HepG2 (cell line): ENCODE results near the gene MT4. TPM values are rescaled to one million over a fixed set of nuclear protein-coding genes. Genes with fewer than 3 reads are reported as not detected.

ENCODE experiments used
- DMAP1 ChIP-seq: IDR thresholded peaks from 2 replicates; pipeline ENCODE4 v1.6.1; 2016
- DNMT3B ChIP-seq: conservative IDR thresholded peaks from 2 replicates; pipeline ENCODE4 v1.6.1; 2016; ENCODE audit warnings: missing biosample characterization, control low read depth
- ETV6 ChIP-seq: sonication (generic); formaldehyde crosslinking; conservative IDR thresholded peaks from 2 replicates; pipeline ENCODE4 v1.4.0; 2020; ENCODE audit warnings: missing genetic modification reagents
- HNRNPL ChIP-seq: fragments of 200-400 bp; formaldehyde crosslinking; IDR thresholded peaks from 2 replicates; pipeline ENCODE4 v1.6.1; 2017; ENCODE audit warnings: mild to moderate bottlenecking, low read depth, low read length
- HOXA5 ChIP-seq: sonication (generic); formaldehyde crosslinking; IDR thresholded peaks from 2 replicates; pipeline ENCODE4 v1.4.0; 2020; ENCODE audit warnings: missing genetic modification reagents
- HOXA7 ChIP-seq: sonication (generic); formaldehyde crosslinking; IDR thresholded peaks from 2 replicates; pipeline ENCODE4 v1.8.1; 2022; ENCODE audit warnings: mild to moderate bottlenecking, missing genetic modification reagents, moderate library complexity
- HOXD1 ChIP-seq: sonication (generic); formaldehyde crosslinking; IDR thresholded peaks from 2 replicates; pipeline ENCODE4 v1.5.0; 2020; ENCODE audit warnings: missing genetic modification reagents
- JUND ChIP-seq: sonication (generic); formaldehyde crosslinking; IDR thresholded peaks from 2 replicates; pipeline ENCODE4 v1.8.0; 2022; ENCODE audit warnings: mild to moderate bottlenecking, missing genetic modification reagents
- KDM3A ChIP-seq: IDR thresholded peaks from 2 replicates; pipeline ENCODE4 v1.6.1; 2018; ENCODE audit warnings: low read depth, missing compliant biosample characterization
- MIER3 ChIP-seq: IDR thresholded peaks from 2 replicates; pipeline ENCODE4 v1.6.1; 2016; ENCODE audit warnings: missing compliant biosample characterization, borderline replicate concordance
- NCOA5 ChIP-seq: sonication (generic); formaldehyde crosslinking; IDR thresholded peaks from 2 replicates; pipeline ENCODE4 v1.4.0; 2020; ENCODE audit warnings: missing genetic modification reagents
- PHF20 ChIP-seq: sonication (generic); formaldehyde crosslinking; IDR thresholded peaks from 2 replicates; pipeline ENCODE4 v1.5.0; 2020; ENCODE audit warnings: mild to moderate bottlenecking, missing genetic modification reagents
- PLRG1 ChIP-seq: fragments of 450-650 bp; conservative IDR thresholded peaks from 2 replicates; pipeline ENCODE4 v1.6.1; 2016
- RXRB ChIP-seq: IDR thresholded peaks from 2 replicates; pipeline ENCODE4 v1.6.1; 2016; ENCODE audit warnings: borderline replicate concordance, missing genetic modification reagents, missing compliant biosample characterization
- STAG1 ChIP-seq: sonication (generic); formaldehyde crosslinking; IDR thresholded peaks from 2 replicates; pipeline ENCODE4 v1.4.0; 2020; ENCODE audit warnings: missing genetic modification reagents
- TGIF2 ChIP-seq: IDR thresholded peaks from 2 replicates; pipeline ENCODE4 v1.6.1; 2016; ENCODE audit warnings: control low read depth, missing compliant biosample characterization
- XRCC5 ChIP-seq: fragments of 200-400 bp; formaldehyde crosslinking; optimal IDR thresholded peaks from 2 replicates; pipeline ENCODE3; 2017; ENCODE audit warnings: mild to moderate bottlenecking, low read length
- ZBTB38 ChIP-seq: sonication (generic); formaldehyde crosslinking; IDR thresholded peaks from 2 replicates; pipeline ENCODE4 v1.5.1; 2020; ENCODE audit warnings: mild to moderate bottlenecking, missing genetic modification reagents
- ZNF253 ChIP-seq: sonication (generic); formaldehyde crosslinking; IDR thresholded peaks from 2 replicates; pipeline ENCODE4 v1.8.0; 2022; ENCODE audit warnings: mild to moderate bottlenecking, missing genetic modification reagents, borderline replicate concordance
- ZNF569 ChIP-seq: sonication (generic); formaldehyde crosslinking; IDR thresholded peaks from 2 replicates; pipeline ENCODE4 v1.5.0; 2020; ENCODE audit warnings: mild to moderate bottlenecking, missing genetic modification reagents, moderate library complexity, borderline replicate concordance
- ZNF737 ChIP-seq: sonication (generic); formaldehyde crosslinking; IDR thresholded peaks from 2 replicates; pipeline ENCODE4 v1.5.0; 2020; ENCODE audit warnings: missing genetic modification reagents, mild to moderate bottlenecking, borderline replicate concordance
- ZNF839 ChIP-seq: sonication (generic); formaldehyde crosslinking; IDR thresholded peaks from 2 replicates; pipeline ENCODE4 v1.4.0; 2020; ENCODE audit warnings: missing genetic modification reagents, mild to moderate bottlenecking, borderline replicate concordance
- polyA plus RNA-seq, 8 experiments: library from polyadenylated mRNA; depleted of rRNA in 3 of 8; stranded (reverse) in 7 of 8; unstranded in 1 of 8; fragments of >200 nt; fragmentation: Illumina TruSeq in 4 of 8; extraction: Trizol in 4 of 8; gene quantifications; 2 replicates each; pipeline versions ENCODE4 v1.2.1 to v1.2.3, GENCODE V29; 2011 to 2016; ENCODE audit warnings: low read depth in 4 of 8, missing spikeins in 1 of 8, mixed read lengths in 1 of 8; ENCODE audit not compliant: insufficient read depth in 1 of 8
- total RNA-seq, 5 experiments: library from RNA; depleted of rRNA; stranded (reverse); fragments of >200 nt; fragmentation: Illumina TruSeq; extraction: Trizol; gene quantifications; 2 replicates each; pipeline ENCODE4 v1.2.3, GENCODE V29; 2016; ENCODE audit warnings: low read depth in 1 of 5
- TF ChIP-seq, protein P1 (sequence below): sonication (generic); formaldehyde crosslinking; IDR thresholded peaks from 2 replicates; pipeline ENCODE4 v1.5.0; 2020; ENCODE audit warnings: missing genetic modification reagents
- TF ChIP-seq, protein P2 (sequence below): sonication (generic); formaldehyde crosslinking; IDR thresholded peaks from 2 replicates; pipeline ENCODE4 v1.8.0; 2022; ENCODE audit warnings: missing genetic modification reagents, mild to moderate bottlenecking, moderate library complexity, borderline replicate concordance
- TF ChIP-seq, protein P3 (sequence below), 2 experiments: fragments of 450-650 bp in 1 of 2; sonication (generic) in 1 of 2; formaldehyde crosslinking; IDR thresholded peaks; 2 replicates each; pipeline versions ENCODE4 v1.5.0 to v1.8.0; 2020 to 2022; ENCODE audit warnings: mild to moderate bottlenecking in 1 of 2, missing genetic modification reagents in 1 of 2
- TF ChIP-seq, protein P4 (sequence below): sonication (generic); formaldehyde crosslinking; IDR thresholded peaks from 2 replicates; pipeline ENCODE4 v1.5.1; 2020; ENCODE audit warnings: mild to moderate bottlenecking, missing genetic modification reagents, moderate library complexity
- TF ChIP-seq, protein P5 (sequence below): sonication (generic); formaldehyde crosslinking; conservative IDR thresholded peaks from 2 replicates; pipeline ENCODE4 v1.8.0; 2022; ENCODE audit warnings: missing genetic modification reagents

Gene MT4
- total and polyA plus RNA-seq, 2 of the 13 experiments (the other 11 are each of a cell fraction or from before 2014, with no cell fraction given), result not detected

DNA sequence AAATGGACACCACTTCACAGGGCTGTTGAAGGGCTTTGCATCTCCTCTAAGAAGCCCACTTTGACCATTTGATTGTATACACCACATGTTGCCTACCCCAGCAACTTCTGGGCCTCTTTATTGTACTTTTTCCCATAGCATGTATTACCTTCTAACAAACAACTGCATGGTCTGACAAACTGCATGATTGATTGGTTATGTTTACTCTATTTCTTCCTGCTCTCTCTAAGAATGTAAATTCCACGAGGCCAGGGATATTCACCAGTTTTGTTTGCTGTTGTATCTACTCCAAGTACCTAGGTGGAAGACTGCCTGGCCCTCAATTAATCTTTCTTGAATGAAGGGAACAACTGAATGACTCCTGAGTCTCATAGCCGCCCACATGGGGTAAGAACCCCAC lies 22.8 kb upstream of the MT4 start (continued):
- TF ChIP-seq XRCC5 (no peak), HOXA5 (peak; percentile 91), ZNF569 (CRISPR knock-in tag) (no peak), DMAP1 (CRISPR knock-in tag) (no peak), STAG1 (no peak), NCOA5 (CRISPR knock-in tag) (no peak), RXRB (CRISPR knock-in tag) (no peak; the same call in 1 of the 2 replicates), ZNF737 (CRISPR knock-in tag) (no peak), MIER3 (no peak), PHF20 (no peak), HOXD1 (CRISPR knock-in tag) (peak; percentile 96; the same call in 1 of the 2 replicates), TGIF2 (no peak), ZNF253 (no peak), ZNF839 (CRISPR knock-in tag) (no peak), PLRG1 (no peak), ZBTB38 (CRISPR knock-in tag) (no peak), ETV6 (CRISPR knock-in tag) (no peak), KDM3A (no peak), JUND (no peak), DNMT3B (CRISPR knock-in tag) (no peak), HNRNPL (no peak), HOXA7 (CRISPR knock-in tag) (no peak)
- TF ChIP-seq, protein P1, sequence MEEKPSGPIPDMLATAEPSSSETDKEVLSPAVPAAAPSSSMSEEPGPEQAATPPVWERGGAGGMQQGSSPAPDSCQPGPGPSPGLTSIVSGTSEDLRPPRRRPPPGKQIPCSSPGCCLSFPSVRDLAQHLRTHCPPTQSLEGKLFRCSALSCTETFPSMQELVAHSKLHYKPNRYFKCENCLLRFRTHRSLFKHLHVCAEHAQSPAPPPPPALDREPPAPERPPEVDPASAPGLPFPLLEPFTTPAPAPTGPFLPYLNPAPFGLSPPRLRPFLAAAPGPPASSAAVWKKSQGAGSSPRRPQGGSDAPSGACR (CRISPR knock-in tag), result no peak
- TF ChIP-seq, protein P2, sequence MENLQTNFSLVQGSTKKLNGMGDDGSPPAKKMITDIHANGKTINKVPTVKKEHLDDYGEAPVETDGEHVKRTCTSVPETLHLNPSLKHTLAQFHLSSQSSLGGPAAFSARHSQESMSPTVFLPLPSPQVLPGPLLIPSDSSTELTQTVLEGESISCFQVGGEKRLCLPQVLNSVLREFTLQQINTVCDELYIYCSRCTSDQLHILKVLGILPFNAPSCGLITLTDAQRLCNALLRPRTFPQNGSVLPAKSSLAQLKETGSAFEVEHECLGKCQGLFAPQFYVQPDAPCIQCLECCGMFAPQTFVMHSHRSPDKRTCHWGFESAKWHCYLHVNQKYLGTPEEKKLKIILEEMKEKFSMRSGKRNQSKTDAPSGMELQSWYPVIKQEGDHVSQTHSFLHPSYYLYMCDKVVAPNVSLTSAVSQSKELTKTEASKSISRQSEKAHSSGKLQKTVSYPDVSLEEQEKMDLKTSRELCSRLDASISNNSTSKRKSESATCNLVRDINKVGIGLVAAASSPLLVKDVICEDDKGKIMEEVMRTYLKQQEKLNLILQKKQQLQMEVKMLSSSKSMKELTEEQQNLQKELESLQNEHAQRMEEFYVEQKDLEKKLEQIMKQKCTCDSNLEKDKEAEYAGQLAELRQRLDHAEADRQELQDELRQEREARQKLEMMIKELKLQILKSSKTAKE (CRISPR knock-in tag), result no peak
- TF ChIP-seq, protein P3, sequence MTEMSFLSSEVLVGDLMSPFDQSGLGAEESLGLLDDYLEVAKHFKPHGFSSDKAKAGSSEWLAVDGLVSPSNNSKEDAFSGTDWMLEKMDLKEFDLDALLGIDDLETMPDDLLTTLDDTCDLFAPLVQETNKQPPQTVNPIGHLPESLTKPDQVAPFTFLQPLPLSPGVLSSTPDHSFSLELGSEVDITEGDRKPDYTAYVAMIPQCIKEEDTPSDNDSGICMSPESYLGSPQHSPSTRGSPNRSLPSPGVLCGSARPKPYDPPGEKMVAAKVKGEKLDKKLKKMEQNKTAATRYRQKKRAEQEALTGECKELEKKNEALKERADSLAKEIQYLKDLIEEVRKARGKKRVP (CRISPR knock-in tag; IDR thresholded peaks at IDR 0.05), result no peak
- TF ChIP-seq, protein P4, sequence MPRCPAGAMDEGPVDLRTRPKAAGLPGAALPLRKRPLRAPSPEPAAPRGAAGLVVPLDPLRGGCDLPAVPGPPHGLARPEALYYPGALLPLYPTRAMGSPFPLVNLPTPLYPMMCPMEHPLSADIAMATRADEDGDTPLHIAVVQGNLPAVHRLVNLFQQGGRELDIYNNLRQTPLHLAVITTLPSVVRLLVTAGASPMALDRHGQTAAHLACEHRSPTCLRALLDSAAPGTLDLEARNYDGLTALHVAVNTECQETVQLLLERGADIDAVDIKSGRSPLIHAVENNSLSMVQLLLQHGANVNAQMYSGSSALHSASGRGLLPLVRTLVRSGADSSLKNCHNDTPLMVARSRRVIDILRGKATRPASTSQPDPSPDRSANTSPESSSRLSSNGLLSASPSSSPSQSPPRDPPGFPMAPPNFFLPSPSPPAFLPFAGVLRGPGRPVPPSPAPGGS (CRISPR knock-in tag), result no peak
- TF ChIP-seq, protein P5, sequence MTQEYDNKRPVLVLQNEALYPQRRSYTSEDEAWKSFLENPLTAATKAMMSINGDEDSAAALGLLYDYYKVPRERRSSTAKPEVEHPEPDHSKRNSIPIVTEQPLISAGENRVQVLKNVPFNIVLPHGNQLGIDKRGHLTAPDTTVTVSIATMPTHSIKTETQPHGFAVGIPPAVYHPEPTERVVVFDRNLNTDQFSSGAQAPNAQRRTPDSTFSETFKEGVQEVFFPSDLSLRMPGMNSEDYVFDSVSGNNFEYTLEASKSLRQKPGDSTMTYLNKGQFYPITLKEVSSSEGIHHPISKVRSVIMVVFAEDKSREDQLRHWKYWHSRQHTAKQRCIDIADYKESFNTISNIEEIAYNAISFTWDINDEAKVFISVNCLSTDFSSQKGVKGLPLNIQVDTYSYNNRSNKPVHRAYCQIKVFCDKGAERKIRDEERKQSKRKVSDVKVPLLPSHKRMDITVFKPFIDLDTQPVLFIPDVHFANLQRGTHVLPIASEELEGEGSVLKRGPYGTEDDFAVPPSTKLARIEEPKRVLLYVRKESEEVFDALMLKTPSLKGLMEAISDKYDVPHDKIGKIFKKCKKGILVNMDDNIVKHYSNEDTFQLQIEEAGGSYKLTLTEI (CRISPR knock-in tag), result no peak
